B cell (primary cell): ENCODE results near the gene FBXL13.

ENCODE experiments used
- CTCF ChIP-seq: fragments of 200-600 bp; IDR thresholded peaks from one replicate; pipeline ENCODE4 v1.8.0; 2022; ENCODE audit warnings: antibody characterized with exemption, mild to moderate bottlenecking
- EZH2 ChIP-seq: IDR thresholded peaks from 2 replicates; pipeline ENCODE4 v1.6.1; 2012; ENCODE audit warnings: borderline replicate concordance, low read depth, mild to moderate bottlenecking, moderate library complexity, low read length; ENCODE audit not compliant: insufficient read depth, poor library complexity, severe bottlenecking

DNA sequence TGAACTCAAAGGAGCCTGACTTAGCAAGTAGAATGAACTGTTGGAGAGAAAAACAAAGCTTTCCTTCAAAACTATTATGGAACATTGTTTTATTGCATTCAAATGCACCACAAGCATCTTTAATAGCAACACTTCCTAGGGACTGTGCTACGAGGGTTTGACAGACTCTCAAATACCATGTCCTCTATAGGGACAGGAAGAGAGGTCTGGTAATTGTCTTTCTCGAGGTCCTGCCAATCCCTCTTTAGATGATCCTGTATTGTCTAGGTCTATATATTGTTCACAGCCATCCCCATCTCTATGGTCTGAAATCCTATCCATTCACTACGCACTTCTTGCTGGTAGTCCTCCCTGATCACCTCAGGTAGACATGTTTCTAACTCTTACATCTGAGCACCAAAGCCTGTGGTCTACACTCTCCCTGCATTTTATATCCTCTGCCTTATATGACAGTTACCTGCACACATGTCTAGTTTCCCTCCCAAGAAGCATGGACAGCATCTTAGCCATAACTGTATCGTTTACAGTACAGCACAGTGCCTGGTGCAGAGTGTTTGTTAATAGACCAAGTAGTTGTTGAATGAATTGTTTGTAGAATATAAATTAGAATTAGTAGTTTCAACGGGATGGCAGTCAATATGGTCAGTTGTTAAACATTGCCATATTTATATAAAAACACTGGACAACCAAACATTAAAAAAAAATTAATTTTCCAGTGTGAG, 183.5 kb downstream of the FBXL13 start:
- no peak for TF ChIP-seq CTCF
- TF ChIP-seq EZH2 = no peak
